Omental fat pad (tissue), 4 donors: ENCODE measurements around the gene HMGN3. TPM values are rescaled to one million over a fixed set of nuclear protein-coding genes. Genes with fewer than 3 reads are reported as not detected.
"Not testable (repeated sequence)": the region's sequence is repeated elsewhere in the genome, so short reads cannot be mapped to it uniquely, and the experiment has no call there.

Experiments
- ATAC-seq: fragments of 150-250 bp; one replicate; pipeline ENCODE4 v1.9.1; 2016; ENCODE audit warnings: mild to moderate bottlenecking, moderate library complexity; ENCODE audit not compliant: low FRiP score
- DNase-seq: peaks from one replicate; pipeline ENCODE4 v3.0.0-alpha.2; 2019; ENCODE audit warnings: low spot score
- total RNA-seq, 4 donors: library from RNA; depleted of rRNA; stranded (reverse); fragments of >200 nt; gene quantifications; one replicate each; pipeline ENCODE4 v1.1.0, GENCODE V29; 2016
- TF ChIP-seq, protein P1 (sequence below), 3 donors: fragments of 450-650 bp; IDR thresholded peaks; one replicate each; pipeline ENCODE4 v1.5.1; 2016 to 2017; ENCODE audit warnings: antibody characterized with exemption in 3 of 3, mild to moderate bottlenecking in 3 of 3, moderate library complexity in 2 of 3

The HMGN3 gene
- total RNA-seq, 4 donors from 2014 or later = 26.7 to 66.2 (median 51.3) TPM

DNA sequence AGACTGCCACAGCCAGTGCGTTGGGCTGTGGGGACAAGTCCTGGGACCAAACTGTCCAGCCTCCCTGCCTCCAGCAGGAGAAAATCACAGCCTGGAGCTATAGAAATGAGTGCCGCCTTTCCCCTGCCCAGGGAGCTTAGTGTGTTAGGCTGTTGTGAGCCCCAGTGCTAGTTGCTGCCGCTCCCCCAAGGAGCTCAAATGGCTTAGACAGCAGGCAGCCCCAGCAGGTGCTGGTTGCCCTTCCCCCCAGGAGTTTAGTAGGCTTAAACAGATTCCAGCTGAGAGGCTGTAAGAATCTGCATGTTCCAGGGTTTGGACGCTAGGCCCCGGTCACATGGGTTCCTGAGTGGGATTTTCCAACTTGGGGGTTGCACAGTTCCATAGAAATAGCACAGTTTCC lies 27.2 kb upstream of the HMGN3 start:
- DNase-seq (no peak), ATAC-seq (no peak)
- TF ChIP-seq, protein P1, sequence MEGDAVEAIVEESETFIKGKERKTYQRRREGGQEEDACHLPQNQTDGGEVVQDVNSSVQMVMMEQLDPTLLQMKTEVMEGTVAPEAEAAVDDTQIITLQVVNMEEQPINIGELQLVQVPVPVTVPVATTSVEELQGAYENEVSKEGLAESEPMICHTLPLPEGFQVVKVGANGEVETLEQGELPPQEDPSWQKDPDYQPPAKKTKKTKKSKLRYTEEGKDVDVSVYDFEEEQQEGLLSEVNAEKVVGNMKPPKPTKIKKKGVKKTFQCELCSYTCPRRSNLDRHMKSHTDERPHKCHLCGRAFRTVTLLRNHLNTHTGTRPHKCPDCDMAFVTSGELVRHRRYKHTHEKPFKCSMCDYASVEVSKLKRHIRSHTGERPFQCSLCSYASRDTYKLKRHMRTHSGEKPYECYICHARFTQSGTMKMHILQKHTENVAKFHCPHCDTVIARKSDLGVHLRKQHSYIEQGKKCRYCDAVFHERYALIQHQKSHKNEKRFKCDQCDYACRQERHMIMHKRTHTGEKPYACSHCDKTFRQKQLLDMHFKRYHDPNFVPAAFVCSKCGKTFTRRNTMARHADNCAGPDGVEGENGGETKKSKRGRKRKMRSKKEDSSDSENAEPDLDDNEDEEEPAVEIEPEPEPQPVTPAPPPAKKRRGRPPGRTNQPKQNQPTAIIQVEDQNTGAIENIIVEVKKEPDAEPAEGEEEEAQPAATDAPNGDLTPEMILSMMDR (IDR thresholded peaks at IDR 0.05) = no peak

DNA sequence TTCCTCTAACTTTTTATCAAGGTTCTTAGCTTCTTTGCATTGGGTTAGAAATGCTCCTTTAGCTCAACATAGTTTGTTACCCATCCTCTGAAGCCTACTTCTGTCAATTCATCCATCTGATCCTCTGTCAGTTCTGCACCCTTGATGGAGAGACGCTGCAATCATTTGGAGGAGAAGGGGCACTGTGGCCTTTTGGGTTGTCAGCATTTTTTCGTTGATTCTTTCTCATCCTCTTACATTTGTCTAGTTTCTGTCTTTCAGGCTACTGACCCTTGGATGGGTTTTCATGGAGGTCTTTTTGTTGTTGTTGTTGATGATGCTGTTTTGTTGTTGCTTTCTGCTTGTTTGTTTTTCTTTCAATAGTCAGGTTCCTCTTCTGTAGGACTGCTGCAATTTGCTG lies 26.3 kb upstream of the HMGN3 start:
- no peak for ATAC-seq
- TF ChIP-seq, protein P1 (IDR thresholded peaks at IDR 0.05) = no peak
- DNase-seq = no peak

DNA sequence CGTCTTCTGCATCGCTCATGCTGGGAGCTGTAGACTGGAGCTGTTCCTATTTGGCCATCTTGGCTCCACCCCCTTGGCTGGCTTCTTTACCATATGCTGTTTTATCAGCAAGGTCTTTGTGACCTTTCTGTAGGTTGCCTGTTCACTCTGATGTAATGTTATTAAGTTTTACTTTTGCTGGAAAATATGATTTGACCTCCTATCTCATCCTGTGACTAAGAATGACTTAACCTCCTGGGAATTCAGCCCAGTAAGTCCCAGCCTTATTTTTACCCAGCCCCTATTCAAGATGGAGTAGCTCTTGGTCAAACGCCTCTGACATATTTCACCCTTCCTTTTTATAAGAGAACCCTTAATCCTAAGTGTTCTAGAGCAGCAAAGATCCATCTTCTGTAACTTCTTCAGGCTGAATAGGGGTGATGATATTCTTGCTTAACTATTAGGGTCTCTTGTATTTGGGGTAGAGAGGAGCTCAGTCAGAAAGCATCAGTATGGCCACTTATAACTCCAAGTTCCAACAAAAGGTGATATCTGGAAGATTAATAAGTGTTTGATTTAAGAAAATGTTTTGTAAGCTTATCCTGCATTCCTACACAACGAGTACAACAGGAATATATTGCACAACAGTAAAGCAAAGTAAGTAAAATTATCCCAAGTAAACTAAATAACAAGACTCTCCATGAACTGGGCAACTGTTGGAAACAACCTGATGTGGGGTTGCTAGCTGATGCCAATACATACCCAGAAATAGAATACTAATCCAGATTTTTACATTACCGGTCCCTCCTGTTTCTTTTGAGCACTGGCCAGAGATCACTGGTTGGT lies 23.1 kb upstream of the HMGN3 start:
- TF ChIP-seq, protein P1 (IDR thresholded peaks at IDR 0.05) = no peak
- DNase-seq = no peak
- no peak for ATAC-seq

DNA sequence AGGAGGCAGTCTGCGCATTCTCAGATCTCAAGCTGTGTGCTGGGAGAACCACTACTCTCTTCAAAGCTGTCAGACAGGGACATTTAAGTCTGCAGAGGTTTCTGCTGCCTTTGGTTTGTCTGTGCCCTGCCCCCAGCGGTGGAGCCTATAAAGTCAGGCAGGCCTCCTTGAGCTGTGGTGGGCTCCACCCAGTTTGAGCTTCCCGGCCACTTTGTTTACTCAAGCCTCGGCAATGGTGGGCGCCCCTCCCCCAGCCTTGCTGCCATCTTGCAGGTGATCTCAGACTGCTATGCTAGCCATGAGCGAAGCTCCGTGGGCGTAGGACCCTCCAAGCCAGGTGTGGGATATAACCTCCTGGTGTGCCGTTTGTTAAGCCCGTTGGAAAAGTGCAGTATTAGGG lies 22.3 kb upstream of the HMGN3 start:
- not testable (repeated sequence) for ATAC-seq, DNase-seq

DNA sequence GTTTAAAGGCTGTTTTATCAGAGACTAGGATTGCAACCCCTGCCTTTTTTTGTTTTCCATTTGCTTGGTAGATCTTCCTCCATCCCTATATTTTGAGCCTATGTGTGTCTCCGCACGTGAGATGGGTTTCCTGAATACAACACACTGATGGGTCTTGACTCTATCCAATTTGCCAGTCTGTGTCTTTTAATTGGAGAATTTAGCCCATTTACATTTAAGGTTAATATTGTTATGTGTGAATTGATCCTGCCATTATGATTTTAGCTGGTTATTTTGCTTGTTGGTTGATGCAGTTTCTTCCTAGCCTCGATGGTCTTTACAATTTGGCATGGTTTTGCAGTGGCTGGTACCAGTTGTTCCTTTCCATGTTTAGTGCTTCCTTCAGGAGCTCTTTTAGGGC lies 20.6 kb upstream of the HMGN3 start:
- ATAC-seq, DNase-seq: not testable (repeated sequence)

DNA sequence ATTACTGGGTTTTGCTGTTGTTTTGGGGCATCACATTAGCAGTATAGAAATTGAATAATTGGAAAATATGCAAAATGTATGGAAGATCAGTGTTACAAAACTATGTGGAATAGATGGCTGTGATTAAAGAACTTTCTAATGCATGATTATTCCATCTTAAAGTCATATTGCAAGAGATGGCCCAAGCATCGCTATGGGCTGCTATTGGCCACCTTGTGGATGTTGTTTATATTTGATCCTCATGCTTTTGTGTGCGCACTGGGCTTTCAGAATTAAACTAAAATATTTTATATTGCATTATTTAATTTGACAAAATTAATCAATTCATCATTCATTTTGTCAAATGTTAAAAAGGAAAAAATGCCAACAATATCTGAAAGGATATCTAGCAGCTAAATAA lies 16.1 kb upstream of the HMGN3 start:
- DNase-seq (no peak), ATAC-seq (no peak)
- TF ChIP-seq, protein P1 (IDR thresholded peaks at IDR 0.05) = no peak

DNA sequence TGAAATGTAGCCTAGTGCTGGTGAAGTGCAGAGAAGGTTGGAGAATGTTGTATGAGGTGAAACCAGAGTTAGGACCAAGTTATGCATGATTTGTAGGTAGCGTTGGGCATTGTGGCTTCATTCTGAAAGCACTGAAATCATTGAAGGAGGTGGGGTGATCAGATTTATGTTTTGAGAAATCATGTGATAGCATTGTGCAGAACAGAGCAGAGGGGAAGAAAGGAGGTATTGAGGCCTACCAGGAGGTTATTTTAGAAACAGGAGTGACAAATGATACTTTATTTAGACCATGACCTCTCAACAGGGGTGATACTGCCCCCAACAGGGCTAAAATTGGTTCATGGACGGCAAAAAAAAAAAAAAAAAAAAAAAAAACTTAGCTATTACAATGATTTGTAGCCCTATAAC lies 15.6 kb upstream of the HMGN3 start:
- DNase-seq (no peak), ATAC-seq (no peak)
- TF ChIP-seq, protein P1 (IDR thresholded peaks at IDR 0.05) = no peak

DNA sequence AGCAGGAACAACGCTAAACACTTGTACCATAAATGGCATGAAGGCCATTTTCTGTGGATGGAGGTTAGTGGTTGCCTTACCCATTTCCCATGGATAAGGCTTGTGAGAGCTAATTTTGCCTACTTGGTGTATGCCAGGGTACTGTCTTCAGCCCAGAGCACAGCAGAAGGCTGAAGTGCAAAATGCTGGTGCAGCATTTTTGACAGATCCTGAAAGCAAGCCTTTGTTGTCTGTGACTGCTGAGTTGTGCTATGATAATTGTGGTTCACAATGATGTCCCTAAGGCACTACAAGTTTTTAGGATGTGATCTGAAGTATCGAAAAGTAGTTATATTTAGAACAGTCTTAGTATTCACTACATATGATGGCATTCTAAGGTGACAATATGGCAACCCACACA lies 14.7 kb upstream of the HMGN3 start:
- ATAC-seq = no peak
- no peak for DNase-seq
- TF ChIP-seq, protein P1 (IDR thresholded peaks at IDR 0.05) = no peak
